Activated CD4-positive, CD25-positive, alpha-beta regulatory T cell treated with anti-CD3 and anti-CD28 coated beads, Interleukin-2, amount 50 U/mL, for 24 hours (primary cell): ENCODE results near the gene EPB41L1.

Experiments used
- ATAC-seq, 2 donors: fragments of 150-1000 bp; cut with Tn5 transposase; one replicate each; pipeline ENCODE4 v1.10.0; 2021; ENCODE audit warnings: mild to moderate bottlenecking in 1 of 2, moderate library complexity in 1 of 2

Gene EPB41L1

DNA sequence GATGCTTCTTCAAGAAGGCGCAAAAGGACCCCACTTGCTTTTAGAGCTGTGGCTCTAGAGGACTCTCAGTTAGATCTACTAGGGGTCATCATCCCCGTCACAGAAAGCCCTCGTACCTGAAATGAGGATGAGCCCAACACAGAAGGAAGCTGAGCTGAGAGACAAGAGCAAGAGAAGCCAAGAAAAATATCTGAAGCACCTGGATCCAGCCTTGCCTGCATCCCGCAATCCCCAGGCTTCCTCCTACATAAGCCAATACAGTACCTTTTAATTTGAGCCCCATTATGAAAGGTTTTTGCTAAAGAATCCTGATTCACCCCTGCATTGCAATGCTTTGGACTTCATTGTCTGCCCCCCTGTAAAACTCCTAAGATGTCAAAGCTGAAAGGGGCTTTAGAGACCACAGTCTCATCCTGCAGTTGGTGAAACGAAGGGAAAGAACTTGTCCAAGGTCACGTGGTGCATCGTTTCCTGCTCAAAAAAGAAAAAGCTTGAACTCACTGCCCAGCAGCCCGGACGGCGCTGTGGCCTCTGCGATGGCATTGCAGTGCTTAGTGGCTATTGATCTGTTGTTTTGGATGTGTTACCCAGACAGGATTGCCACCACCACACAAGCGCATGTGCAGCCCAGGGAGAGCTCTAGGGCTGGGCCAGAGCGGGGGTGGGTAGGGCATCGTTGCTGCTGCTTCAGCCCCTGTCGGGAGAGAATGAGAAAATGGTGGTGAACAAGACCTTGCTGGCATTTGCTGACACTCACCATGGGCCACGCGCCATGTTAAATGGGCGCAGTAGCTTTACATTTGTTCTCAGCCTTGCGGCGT is 110.1 kb downstream of the EPB41L1 start:
- no peak for ATAC-seq

DNA sequence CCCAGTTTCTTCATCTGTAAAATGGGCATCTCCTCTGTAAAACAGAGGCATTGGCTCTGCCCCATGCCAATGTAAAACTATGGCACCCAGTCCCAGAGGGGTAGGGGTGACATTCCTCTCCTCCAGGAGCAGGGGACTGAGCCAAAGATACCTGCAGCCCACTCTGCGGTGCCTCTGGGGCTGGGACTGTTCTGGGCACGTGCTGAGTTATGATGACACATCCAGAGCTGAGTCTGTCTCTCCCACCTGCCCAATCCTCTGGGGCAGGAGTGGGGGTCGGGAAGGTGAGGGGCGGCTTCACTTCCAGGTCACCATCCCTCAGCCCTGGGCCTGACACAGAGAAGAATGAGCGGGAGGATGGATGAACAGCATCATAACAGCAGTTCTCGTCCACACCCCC is 111.6 kb downstream of the EPB41L1 start:
- ATAC-seq, result no peak

DNA sequence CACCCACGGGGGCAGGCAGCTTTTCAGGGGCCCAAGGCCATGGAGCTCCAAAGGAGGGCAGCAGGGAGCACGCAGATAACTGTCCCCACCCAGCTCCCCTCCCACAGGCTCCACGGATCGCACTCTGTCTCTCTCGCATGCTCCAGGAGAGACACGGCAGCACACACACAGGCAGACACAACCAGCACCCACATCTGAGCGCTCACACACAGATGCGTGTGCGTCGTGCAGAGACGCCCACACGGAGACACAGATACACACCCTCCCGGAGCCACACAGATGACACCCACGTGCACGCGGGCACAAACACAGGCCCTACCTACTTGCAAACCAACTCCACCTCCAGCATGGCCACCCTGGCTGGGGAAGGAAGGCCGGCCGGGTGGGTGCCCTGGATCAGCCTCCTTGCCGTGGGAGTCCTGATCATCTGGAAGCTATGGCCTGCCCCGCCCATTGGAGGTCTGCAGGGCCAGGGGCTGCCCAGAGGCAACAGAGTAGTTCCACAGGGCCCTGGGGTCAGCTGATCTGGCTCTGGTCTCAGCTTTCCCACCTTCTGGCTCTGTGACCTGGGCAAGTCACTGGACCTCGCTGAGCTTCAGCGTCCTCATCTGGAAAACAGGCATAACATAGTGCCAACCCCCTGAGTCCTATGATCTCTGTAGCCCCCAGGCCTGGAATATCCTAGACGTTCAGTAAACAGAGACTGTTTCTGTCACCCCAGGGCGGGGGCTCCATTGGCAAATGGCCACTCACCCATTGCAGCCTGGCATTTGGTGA is 113.3 kb downstream of the EPB41L1 start:
- ATAC-seq, result no peak

DNA sequence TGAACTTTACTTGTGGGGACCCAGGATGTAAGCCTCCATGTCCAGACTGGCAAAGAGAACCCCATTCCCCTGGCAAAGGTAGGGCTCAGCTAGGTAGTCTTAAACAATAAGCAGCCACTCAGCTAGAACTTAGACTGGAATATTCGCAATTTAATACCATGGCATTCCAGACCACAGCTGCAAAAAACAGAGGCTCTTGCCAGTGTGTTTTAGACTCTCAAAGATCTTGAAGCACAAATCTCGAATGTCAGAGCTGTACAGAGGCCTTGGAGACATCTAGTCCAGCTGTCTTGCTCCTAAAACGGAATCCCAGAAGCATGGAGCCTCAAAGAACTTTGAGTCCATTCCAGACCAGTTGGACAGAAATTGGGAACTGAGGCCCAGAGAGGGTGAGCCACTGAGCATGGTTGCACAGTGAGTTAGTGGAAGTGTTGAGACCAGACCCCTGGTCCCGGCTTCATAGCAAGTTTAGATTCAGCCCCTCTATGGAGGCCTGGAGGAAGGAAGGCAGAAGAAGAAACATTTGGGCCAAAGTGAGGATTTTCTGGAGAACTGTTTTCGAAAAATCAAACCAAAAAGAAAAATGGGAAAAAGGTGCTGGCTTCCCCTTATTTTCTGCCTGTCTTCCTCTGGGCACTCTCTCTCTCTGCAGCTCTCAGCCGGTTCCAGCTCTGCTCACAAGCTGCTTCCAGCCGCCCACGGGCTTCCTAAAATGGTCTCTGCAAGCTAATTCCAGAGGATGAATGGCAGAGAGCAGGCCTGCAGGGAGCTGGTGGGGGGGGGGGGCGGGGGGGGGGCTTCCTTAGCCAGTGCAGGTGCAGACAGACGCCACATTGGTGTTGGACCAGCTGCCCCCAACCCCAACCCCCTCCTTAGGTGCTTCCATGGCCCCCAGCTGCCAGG is 114.2 kb downstream of the EPB41L1 start:
- no peak for ATAC-seq

DNA sequence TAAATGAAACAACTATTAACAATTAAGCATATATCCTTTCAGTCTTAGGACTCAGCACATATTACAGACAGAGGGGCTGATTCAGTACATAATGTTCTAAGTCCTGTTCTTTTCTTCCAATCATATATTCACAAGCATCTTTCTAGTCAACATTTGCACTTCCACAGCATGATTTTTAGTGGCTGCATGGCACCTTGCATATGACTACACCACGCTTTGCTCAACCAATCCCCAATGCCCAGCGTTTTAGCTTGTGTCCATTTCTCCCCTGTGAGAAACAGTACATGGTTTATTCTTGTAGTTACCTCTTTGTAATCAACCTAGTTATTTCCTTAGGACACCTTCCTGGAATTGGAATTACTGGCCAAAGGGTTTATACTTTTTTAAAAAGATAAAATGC is 115.0 kb downstream of the EPB41L1 start:
- no peak for ATAC-seq

DNA sequence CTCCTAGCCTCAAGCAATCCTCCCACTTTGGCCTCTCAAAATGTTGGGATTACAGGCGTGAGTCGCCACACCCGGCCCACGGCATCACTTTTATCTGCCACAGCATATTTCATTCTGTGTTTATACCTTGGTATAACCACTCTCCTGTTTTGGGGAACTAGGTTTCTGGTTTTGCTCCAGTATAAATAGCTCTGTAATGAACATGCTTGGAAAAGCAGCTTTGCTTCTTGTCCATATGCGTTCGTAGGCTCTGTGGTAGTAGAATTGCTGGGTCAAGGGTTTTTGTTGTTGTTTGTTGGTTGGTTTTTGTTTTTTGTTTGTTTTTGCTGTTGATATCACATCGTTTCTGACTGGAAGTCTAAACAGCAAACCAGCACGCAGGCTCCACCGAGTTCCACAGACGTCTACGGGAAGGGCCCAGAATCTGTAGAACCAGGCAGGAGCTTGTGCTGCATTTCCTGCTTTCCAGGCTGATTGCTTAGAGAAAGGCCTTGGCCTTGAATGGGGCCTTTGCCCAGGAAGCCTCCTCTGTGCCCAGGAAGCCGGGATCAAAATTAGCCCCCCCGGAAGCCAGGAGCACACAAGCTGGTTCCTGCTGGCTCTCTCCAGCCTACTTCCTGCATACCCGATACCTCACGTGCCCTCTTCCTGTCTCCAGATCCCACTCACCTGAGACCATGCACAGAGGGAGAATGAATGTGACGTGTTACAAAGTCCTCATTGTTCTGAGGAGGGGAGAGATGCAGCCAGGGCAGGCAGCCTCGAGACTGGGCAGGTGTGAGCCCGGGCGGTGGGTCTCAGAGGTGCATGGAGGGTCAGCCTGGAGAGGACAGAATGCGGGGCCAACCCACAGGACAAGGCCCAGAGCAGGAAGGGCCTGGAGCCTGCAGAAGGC is 116.5 kb downstream of the EPB41L1 start:
- no peak for ATAC-seq

DNA sequence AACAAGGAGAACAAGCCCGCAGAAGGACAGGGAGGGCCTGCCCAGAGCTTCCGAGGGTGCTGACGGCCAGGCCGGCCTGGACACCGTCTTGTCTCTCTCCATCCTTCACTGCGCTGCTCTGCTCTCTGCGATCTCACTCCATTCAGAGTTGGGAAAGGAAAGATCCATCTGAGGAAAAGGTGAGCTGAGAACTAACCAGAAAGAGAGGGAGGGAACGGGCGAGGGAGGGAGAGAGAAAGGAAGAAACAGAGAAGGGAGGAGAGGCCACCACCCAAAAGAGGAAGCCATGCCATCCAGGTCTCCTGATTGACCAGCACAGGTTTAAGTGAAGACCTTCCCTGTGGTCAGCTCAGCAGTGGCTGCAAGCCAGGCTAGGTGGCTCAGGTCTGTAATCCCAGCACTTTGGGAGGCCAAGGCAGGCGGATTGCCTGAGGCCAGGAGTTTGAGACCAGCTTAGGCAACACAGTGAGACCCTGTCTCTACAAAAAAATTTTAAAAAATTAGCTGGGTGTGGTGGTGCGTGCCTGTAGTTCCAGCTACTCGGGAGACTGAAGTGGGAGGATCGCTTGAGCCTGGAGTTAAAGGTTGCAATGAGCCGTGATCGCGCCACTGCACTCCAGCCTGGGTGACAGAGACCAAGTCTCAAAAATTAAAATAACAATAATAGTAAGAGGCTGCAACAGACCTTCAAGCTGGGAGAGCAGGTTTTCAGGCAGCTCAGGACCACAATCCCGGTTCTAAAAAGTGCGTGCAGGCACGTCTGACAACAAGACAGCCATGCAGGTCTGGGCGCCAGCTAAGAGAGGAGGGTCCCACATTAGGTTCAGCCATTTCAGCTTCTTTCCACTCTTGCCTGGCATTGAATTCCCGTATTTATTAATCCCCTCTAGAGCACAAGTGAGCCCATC is 117.4 kb downstream of the EPB41L1 start:
- ATAC-seq, result no peak

DNA sequence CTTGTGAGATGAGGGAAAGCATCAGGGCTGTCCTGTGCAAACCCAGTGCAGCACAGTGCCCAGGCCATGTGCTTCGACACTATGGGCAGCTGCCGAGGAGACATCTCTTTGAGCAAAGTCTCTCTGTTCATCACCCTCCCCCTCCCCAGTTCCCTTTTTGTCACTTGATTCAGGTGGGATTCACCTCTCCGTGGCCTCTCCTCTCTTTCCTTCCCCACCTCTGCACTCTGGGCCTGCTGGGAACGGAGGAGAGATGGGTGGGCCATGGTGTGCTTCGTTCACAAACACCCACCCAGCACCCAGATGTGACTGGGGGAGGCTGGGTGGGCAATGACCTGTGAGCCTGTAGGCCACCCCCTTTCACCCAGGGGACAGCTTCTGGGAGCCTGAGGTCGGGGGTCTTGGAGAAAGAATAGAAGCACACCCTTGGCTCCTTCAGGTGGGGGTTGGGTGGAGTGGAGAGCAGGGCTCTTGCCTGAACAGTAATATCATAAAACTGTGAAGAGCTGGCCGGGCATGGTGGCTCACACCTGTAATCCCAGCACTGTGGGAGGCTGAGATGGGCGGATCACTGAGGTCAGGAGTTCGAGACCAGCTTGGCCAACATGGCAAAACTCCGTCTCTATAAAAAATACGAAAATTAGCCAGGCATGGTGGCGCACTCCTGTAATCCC is 118.1 kb downstream of the EPB41L1 start:
- no peak for ATAC-seq

DNA sequence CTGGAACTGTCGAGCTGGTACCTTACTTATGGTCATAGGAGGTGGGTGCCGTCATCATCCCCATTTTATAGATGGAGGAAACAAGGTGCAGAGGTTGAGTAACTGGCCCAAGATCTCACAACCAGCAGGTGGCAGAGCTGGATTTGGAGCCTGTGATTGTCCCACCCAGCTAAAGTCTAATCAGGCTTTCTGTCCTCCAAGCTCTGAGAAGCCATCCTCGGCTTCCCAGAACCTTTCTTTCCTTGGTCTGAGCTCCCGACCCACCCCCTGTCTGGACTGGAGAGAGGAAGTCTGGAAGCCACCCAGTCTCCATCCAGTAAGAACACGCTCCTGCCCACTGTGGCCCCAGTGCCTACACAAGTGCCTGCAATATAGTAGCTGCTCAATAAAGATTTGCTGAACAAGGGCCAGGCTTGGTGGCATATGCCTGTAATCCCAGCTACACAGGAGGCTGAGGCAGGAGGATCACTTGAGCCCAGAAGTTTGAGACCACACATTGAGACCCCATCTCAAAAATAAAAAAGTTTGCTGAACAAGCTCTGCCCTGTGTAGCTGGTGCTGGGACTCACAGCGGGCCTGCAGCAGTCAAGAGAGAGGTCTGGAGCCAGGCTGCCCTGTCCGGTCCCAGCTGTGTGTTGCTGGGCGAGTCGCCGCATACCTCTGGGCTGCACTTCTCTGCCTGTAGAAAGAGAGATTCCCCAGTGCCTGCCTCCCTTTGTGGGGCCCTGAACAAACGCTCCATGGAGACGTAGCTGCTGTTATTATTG is 119.1 kb downstream of the EPB41L1 start:
- no peak for ATAC-seq

DNA sequence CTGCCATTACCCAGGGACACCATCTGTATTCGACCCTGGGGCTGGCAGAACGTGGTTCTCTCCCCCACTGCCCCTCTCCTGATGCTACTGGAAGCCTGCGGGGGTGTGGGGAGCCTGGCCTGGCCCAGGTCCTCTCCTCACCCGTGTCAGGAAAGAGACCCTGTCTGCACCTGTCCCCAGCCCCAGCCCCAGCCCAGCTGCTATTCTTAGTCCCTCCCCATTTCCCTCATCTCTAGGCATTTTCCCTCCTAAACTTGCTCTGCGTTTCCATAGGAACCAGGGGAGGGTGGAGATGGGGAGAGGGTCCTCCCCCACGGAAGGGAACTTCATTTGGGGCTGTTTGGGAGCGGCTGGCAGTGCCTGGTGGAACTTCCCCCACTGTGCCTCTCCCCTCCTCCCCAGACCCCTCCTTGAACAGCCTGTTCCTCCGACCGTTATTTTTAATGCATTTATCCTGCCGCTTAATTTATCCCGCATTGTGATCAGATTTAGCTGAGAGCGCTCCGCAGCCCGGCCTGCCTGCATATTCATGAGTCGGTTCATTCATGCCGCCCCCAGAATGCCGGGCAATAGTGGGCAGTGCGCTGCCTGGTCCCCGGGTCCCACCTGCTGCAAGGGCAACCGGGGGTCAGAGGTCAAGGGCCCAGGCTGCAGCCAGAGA is 119.8 kb downstream of the EPB41L1 start:
- ATAC-seq, result no peak

DNA sequence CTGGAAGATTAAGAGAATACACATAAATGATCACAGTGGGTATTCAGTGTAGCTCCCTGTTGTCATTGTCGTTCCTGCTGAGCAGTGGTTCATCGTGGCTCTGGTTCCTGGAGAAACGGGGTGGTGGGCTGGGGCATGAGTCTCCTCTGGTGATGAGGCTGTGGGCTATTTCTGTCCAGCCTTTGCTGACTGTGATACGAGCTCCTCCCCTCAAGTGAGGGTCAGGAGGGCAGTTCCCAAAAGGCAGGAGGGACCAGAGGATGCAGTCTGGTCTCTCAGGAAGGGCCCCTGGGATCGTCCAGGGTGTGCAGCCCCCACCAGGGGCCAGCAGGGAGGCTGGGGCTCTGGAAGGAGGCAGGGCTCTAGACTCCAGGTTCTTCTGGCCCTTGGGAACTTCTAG is 120.5 kb downstream of the EPB41L1 start:
- ATAC-seq, result no peak

DNA sequence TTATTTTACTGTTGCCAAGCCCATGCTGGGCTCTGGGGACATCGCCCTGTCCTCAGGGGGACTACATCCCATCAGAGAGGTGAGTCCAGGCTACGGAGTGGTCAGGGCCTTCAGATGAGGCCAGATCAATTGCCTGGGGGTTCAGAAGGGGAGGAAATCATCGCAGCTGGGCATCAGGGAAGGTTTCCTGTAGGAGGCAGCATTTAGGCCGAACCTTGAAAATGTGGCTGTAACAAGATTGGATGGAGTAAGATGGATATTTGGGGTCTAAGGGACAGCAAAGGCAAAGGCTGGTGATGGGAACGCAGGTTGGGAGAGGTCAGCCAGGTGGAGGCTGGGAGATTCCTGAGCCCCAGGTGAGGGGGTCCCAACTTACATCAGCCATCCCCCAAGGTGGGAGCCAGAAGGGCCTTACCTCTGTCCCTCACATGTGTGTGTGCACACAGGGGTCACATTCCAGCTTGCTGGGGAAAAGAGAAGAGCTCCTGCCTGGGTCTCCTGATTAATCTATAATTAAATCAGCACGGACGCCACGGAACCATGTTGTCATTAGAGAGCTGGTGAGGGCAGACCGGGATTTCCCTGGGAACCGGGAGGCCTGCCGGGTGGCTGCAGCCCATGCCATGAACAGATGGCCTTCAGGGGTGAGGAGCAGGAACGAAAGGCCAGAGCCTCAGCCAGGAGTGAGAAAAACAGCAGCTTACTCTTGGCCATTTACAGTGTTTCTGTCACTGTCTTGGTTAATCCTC is 121.1 kb downstream of the EPB41L1 start:
- ATAC-seq, result no peak

DNA sequence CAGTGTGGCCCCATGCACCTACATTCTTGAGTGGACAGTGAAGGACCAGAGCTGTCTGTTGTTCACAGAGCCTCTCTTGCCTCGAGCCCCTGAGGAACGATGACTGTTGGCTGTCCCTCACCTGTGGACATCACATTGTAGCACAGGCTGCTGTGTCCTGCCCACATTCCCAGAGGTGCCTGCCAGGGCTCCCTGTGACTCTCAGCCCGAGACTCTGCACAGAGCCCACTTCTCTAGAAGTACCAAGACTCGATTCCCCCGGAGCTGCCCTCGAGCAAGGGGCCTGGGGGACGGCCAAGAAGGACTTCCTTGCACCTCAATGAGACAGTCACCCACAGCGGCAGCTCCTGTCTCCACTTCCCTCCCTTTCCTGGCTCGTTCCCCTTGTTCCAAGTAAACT is 123.0 kb downstream of the EPB41L1 start:
- no peak for ATAC-seq

DNA sequence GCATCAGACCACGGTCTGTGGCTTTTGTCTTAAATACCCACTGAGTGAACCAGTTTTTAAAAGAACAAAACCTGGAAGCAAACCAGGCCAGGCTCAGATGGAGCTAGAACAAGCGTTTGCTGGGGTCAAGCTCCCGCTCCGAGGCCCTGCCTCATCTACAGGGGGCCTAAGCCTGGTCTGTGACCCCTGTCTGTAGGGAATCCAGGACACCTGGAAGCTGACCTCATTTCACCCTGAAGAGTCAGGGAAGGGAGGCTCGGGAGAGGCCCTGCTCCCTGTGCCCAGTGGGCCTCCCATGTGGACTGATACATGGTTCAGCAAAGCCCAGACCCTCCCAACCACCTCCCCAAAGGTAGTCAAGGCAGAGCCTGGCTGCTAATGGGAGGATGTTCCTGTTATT is 124.8 kb downstream of the EPB41L1 start:
- ATAC-seq, result no peak

DNA sequence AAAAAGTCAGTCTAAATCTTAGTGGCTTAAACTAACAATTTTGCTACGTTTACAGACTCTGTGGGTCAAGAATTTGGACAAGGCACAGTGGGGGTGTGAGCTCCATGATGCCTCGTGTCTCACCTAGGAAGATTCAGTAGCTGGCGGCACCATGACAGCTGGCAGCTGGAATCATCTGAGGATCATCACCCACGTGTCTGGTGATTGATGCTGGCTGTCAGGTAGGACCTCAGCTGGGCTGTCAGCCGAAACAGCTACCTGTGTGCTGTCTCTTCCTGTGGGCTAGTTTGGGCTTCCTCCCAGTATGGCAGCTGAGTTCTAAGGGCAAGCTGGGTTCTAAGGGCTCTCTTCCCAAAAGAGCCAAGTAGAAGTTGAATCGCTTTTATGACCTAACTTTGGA is 125.2 kb downstream of the EPB41L1 start:
- no peak for ATAC-seq

DNA sequence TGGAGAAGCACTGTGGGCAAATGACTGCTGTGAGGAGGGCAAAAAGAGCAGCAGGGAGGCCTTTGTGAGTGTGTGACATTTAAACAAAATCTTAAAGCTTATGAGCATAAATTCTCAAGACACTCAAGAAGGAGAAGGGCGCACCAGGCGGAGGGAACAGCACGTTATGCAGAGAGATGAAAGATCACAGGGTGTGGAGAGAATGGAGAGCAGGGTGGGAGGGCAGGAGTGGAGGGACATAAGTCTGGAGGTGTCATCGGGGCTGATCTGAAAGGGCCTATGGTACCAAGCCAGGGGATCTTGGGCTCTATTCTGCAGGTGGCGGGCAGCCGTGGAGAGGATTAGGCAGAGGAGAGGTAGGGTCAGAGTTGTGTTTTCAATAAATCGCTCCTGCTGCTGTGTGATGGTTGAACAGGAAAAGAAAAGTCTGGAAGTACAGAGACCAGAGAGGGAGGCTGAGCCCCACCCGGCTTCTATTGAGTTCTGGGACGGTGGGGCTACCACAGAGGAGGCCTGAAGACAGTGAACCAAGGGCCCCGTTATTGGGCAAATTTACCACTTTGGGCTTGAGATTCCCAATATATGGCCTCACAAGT is 127.3 kb downstream of the EPB41L1 start:
- no peak for ATAC-seq
